ENCODE data around the gene FGF9.

FGF9 gene

DNA sequence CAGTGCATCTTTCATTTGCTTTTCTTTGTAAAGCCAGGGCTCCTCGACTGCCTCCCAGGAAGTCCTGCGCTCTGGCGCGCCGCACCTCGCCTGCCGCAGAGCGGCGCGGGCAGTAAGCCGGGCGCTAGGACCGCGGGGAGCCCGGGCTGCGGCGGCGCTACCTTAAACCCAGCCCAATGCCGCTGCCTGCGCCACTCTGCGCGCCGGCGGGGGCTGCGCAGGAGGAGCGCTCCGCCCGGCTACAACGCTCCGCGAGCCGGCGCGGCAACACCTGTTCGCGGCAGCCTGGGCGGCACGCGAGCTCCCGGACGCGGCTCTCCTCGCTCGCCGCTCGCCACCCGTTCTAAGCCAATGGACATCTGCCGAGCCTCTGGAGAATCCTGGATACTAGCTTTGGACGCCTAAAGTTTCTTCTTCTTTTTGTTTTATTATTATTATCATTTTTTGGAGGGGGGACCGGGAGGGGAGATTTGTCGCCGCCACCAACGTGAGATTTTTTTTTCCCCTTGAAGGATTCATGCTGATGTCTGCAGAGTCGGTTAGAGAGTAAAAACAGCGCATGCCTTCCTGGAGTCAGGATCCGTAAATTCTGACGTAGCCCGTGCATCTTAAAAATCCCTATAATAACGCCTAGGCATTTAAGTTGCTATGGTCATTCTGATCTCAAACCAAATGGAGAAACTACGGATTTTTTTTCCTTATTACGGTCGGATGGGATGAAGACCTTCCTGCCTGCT is at the start of gene FGF9:
FGF9 (plus strand) TSS at position 191 of the 737 bp plus-strand sequence. CDS start 840 bp downstream, outside the sequence.
- H3K4me1 ChIP-seq (ENCODE audit: insufficient read depth, low read length) = peaks cover 4% of the 10 kb centered on the region; the same call in 1 of the 2 replicates
- no peaks in the 10 kb centered on the region for H3K36me3 ChIP-seq (ENCODE audit: insufficient read depth, low read length)
- H3K9ac ChIP-seq (ENCODE audit: low read depth, low read length) = peak within 1 kb of the TSS; percentile 91
- H3K9me3 ChIP-seq (ENCODE audit: control insufficient read depth, insufficient read depth, low read length) = no peaks in the 10 kb centered on the region

DNA sequence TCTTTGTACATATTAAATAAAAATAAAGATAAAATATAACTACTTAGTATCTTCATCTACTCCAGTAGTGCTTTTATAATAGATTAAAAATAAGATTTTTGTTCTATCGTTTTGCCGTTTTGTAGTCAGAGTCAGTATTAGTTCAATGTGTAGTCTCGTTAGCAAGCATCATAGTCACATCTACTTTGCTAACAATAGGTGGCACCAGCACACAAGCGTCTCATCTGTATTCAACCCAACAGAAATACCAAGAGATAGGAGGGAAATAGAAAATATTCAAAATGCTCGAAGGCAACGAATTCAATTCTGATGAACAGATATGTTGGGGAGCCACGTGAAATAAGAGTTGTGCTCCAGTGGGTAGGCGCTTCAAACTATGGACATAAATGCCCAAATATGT is 45.5 kb upstream of the FGF9 start:
- Histone ChIP-seq H3K36me3 (ENCODE audit: insufficient read depth, low read length) (no peaks in the 10 kb centered on the region), H3K4me1 (ENCODE audit: insufficient read depth, low read length) (no peaks in the 10 kb centered on the region), H3K9ac (ENCODE audit: low read depth, low read length) (no peak overlapping the region), H3K9me3 (ENCODE audit: control insufficient read depth, insufficient read depth, low read length) (no peaks in the 10 kb centered on the region)

DNA sequence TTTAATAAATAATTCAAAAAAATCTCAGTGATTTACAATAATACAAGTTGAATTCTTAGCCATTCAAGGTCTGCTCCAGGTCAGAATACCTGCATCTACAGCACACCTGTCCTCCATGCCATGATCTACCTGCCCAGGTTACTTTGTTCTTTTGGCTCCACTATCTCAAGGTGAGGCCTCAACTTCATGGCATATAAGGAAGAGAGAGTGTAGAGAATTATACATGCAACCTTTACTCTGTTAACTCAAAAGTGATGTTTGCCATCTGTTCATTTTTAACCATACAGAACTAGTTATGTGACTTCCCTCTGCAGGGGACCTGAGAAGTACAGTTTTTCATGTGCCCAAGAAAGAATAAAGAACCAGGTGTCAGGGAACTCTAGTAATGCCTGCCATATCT is 38.7 kb upstream of the FGF9 start:
- H3K4me1 ChIP-seq (ENCODE audit: insufficient read depth, low read length) = no peaks in the 10 kb centered on the region
- H3K9ac ChIP-seq (ENCODE audit: low read depth, low read length) = no peak overlapping the region
- H3K9me3 ChIP-seq (ENCODE audit: control insufficient read depth, insufficient read depth, low read length) = no peaks in the 10 kb centered on the region
- no peaks in the 10 kb centered on the region for H3K36me3 ChIP-seq (ENCODE audit: insufficient read depth, low read length)

DNA sequence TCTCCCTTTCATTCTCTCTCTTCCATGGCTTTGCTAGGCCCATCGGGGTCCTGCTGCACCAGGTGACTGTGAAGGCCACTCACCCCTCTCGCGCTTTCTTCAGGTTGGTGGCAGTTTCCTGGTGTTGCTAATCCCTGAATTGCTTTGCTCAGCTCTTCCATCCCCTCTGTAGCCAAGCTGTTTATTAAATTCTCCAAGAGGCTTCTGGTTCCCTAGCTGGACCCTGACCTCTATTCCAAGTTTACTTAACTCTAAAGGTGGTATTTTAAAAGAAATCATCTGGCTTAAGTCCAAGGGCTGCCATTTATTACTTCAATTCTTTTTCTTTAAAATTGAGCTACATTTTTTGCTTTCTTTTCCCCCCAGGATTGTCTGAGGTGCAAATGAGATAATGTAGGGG is 34.2 kb upstream of the FGF9 start:
- H3K9ac ChIP-seq (ENCODE audit: low read depth, low read length) = no peak overlapping the region
- H3K9me3 ChIP-seq (ENCODE audit: control insufficient read depth, insufficient read depth, low read length) = no peaks in the 10 kb centered on the region
- no peaks in the 10 kb centered on the region for H3K4me1 ChIP-seq (ENCODE audit: insufficient read depth, low read length)
- H3K36me3 ChIP-seq (ENCODE audit: insufficient read depth, low read length) = no peaks in the 10 kb centered on the region

DNA sequence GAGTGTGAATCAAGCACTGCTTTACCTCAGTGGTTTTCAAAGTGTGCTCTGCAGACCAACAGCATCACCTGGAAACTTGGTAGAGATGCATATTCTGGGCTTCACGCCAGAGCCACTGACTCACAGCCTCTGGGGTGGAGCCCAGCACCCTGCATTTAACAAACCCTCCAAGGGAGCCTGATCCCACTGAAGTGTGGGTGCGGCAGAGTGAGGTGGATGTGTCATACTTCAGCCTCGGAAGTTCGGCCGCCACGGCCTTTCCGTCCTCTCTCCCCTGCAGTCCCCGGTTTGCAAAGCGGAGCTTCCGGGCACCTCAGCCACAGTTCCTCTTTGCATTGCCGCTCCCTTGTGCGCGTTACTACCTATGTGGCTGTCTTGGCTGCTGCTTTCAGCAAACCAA is 33.6 kb upstream of the FGF9 start:
- H3K9me3 ChIP-seq (ENCODE audit: control insufficient read depth, insufficient read depth, low read length) = no peaks in the 10 kb centered on the region
- no peak overlapping the region for H3K9ac ChIP-seq (ENCODE audit: low read depth, low read length)

DNA sequence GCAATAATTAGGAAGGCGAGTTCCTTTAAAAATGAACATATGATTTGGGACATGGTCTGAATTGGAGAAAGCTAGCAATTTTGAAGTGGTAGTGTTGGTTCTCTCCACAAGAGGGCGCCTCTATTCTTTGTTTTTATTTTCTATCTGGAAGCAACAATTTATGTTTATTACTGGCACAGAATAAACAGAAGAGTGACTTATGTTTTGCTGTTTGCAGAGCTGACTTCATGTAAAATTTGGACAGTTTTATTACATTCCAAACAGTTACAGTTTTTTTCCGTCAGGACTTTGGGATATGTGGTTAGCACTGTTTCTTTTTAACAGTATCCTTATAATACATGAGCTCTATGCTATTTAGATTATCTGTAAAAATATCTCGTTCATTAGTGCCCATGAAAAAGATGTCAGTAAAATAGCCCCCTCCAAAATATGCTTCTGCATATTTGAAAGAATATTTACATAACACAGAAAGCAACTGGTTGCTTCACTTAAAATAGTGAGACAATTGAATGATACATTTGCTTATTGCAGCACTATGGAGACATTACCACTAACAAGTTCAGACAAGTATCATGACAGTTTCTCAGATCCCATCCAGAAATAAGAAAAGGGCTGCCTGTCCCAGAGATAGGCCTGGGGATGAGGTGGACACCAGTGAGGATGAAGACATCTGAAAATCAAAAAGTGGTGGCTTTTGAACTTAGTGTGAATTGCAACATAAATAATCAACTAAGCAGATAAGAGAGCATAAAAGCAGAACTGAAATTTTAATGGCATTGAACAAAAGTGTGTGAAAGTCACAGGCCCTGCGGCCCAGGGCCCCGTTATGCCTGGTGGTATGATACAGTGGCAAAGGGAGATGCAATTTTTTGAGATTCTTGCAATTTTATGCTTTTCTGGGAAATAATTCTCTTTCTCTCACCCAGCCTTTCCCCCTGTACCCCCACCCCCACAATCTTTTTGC is 32.3 kb upstream of the FGF9 start:
- Histone ChIP-seq H3K36me3 (ENCODE audit: insufficient read depth, low read length) (no peaks in the 10 kb centered on the region), H3K4me1 (ENCODE audit: insufficient read depth, low read length) (no peaks in the 10 kb centered on the region), H3K9me3 (ENCODE audit: control insufficient read depth, insufficient read depth, low read length) (no peaks in the 10 kb centered on the region), H3K9ac (ENCODE audit: low read depth, low read length) (no peak overlapping the region)

More for the DNA sequence above, 33.6 kb upstream of the FGF9 start:
- Histone ChIP-seq H3K4me1 (ENCODE audit: insufficient read depth, low read length) (no peaks in the 10 kb centered on the region), H3K36me3 (ENCODE audit: insufficient read depth, low read length) (no peaks in the 10 kb centered on the region)

DNA sequence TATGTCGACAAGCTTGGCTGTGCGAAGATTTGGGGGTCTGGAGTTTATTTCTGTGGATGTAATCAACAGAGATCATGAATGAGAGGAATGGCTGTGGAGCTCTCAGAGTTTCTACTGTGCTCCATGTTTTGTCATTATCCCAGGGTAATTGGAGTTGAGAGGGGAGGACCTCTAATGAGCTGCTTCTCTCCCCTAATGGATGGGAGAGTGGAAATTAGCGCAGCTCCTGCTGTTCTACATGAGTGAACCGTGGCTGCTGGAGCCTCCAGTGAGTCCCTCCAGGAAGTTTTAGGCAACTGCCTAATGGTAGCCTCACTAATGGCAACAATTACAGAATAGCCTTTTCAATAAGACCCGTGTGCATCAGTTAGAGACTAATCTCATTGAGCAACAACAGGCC is 31.3 kb upstream of the FGF9 start:
- no peaks in the 10 kb centered on the region for H3K9me3 ChIP-seq (ENCODE audit: control insufficient read depth, insufficient read depth, low read length)
- H3K36me3 ChIP-seq (ENCODE audit: insufficient read depth, low read length) = no peaks in the 10 kb centered on the region
- no peak overlapping the region for H3K9ac ChIP-seq (ENCODE audit: low read depth, low read length)
- no peaks in the 10 kb centered on the region for H3K4me1 ChIP-seq (ENCODE audit: insufficient read depth, low read length)

DNA sequence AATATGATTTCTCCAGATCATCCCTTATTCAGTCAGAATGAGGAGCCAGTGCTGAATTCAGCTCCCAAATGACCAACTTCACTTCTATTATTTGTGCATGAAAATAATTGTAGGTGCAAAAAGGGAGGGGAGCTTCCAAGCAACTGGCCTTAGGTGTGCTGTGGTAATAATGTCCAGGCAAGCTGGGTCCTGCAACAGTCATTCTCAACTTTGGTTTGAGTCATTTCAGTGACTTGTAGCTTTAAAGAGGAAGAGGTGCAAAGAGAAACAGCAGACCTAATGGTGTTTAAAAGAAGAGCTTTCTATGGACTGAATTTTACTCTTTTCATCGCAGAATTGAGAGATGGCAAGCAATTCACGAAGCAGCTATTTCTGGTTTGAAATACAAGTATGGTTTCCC is 29.2 kb upstream of the FGF9 start:
- Histone ChIP-seq H3K4me1 (ENCODE audit: insufficient read depth, low read length) (no peaks in the 10 kb centered on the region), H3K9ac (ENCODE audit: low read depth, low read length) (no peak overlapping the region)

DNA sequence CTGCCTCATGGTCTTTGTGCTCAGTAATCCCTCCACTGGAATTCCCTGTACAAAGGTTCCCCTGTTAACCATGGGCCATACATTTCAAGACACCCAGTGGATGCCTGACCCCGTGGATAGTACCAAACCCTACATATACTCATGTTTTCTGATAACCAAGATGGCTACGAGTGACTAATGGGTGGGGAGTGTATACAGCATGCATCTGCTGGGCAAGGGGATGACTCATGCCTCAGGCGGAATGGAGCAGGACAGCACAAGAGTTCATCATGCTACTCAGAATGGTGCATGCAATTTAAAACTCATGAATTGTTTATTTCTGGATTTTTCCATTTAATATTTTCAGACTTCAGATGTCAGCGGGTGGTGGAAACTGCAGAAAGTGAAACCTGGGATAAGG is 13.3 kb upstream of the FGF9 start:
- Histone ChIP-seq H3K9me3 (ENCODE audit: control insufficient read depth, insufficient read depth, low read length) (no peaks in the 10 kb centered on the region), H3K36me3 (ENCODE audit: insufficient read depth, low read length) (no peaks in the 10 kb centered on the region), H3K9ac (ENCODE audit: low read depth, low read length) (no peak overlapping the region), H3K4me1 (ENCODE audit: insufficient read depth, low read length) (no peaks in the 10 kb centered on the region)

More for the DNA sequence above, 29.2 kb upstream of the FGF9 start:
- Histone ChIP-seq H3K9me3 (ENCODE audit: control insufficient read depth, insufficient read depth, low read length) (no peaks in the 10 kb centered on the region), H3K36me3 (ENCODE audit: insufficient read depth, low read length) (no peaks in the 10 kb centered on the region)

DNA sequence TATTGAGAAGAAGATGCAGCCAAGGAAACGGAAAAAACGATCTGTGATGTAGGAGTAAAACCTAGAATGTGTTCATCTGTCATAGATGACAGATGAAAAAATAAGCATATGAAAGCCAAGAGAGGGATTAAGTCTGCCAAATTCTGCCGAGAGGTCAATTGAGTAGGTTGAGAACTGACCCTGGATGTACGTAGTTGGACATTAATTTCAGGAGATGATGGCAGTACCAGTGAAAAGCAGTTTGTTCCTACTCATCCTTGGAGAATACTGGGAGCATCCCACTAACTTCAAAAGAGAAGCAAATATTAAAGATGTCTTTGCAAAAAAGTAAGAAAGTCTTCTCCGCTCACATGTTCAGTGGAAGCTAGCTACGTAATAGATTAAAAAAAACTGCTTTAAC is 11.8 kb upstream of the FGF9 start:
- no peak overlapping the region for H3K9ac ChIP-seq (ENCODE audit: low read depth, low read length)
- no peaks in the 10 kb centered on the region for H3K4me1 ChIP-seq (ENCODE audit: insufficient read depth, low read length)
- no peaks in the 10 kb centered on the region for H3K9me3 ChIP-seq (ENCODE audit: control insufficient read depth, insufficient read depth, low read length)
- H3K36me3 ChIP-seq (ENCODE audit: insufficient read depth, low read length) = no peaks in the 10 kb centered on the region

DNA sequence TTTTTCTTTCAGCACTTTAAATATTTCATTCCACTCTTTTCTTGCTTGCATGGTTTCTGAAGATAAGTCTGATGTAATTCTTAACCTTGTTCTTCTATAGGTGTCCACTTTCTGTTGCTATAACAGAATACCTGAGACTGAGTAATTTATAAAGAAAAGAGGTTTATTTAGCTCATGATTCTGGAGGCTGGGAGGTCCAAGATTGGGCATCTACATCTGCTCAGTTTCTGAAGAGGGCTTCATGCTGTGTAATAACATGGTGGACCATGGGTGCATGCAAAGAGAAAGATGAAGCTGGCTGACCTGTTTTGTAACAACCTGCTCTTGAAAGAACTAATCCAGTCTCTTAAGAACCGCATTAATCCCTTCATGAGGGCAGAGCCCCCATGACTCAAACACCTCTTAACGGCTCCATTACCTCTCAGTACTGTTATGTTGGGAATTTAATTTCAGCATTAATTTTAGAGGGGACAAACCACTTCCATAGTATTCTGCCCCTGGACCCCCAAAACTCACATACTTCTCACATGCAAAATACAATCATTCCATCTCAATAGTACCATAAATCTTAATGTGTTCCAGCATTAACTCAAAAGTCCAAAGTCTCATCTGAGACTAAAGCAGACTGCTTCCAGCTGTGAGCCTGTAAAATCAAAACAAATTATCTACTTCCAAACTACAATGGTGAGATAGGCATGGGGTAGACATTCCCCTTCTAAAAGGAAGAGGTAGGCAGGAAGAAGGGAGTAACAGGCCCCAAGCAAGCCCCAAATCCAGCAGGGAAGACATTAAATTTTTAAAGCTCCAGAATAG is 9.6 kb upstream of the FGF9 start:
- no peaks in the 10 kb centered on the region for H3K4me1 ChIP-seq (ENCODE audit: insufficient read depth, low read length)
- no peak overlapping the region for H3K9ac ChIP-seq (ENCODE audit: low read depth, low read length)
- H3K36me3 ChIP-seq (ENCODE audit: insufficient read depth, low read length) = no peaks in the 10 kb centered on the region
- no peaks in the 10 kb centered on the region for H3K9me3 ChIP-seq (ENCODE audit: control insufficient read depth, insufficient read depth, low read length)

DNA sequence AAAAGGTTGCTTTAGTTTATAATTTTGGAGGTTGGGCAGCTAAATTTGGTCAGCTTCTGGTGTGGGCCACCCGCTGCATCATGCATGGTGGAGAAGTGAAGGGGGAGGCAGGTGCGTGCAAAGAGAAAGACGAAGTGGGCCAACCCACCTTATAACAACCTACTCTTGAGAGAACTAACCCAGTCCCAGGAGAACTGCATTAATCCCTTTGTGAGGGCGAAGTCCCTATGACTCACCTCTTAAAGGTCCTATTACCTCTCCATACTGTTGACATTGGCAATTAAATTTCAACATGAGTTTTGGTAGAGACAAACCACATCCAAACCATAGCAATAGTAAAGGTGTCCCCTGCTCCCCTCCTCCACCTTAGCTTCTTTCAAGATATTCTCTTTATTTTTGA is 7.7 kb upstream of the FGF9 start:
- no peaks in the 10 kb centered on the region; the same call in 1 of the 2 replicates for H3K4me1 ChIP-seq (ENCODE audit: insufficient read depth, low read length)
- H3K9ac ChIP-seq (ENCODE audit: low read depth, low read length) = no peak overlapping the region
- H3K9me3 ChIP-seq (ENCODE audit: control insufficient read depth, insufficient read depth, low read length) = no peaks in the 10 kb centered on the region
- H3K36me3 ChIP-seq (ENCODE audit: insufficient read depth, low read length) = no peaks in the 10 kb centered on the region

DNA sequence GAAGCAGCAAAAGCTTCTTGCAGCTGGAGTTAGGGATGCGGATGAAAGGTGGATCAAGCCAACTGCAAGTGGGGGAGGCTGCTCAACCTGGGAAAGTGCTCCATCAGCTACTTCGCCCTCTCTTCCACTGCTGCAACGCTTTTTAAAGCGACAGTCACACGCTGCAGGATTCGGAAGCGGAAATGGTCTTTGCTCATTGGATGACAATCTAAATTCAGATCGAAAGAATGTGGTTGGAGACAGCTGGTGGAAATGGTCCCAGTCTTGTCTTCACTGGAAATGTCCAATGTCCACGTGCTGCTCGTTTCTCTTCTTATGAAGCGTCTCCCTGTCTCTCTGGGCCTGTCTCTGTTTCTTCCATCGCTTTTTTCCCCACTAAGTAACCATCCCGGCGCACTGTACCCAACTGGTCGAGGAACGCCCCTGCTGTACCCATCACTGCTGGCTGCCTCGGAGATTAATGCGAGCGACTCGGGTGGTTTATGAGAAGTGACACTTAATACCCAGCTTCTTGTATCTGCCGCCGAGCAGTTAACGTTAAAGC is 2.1 kb upstream of the FGF9 start:
- Histone ChIP-seq H3K4me1 (ENCODE audit: insufficient read depth, low read length) (no peaks in the 10 kb centered on the region; the same call in 1 of the 2 replicates), H3K9me3 (ENCODE audit: control insufficient read depth, insufficient read depth, low read length) (no peaks in the 10 kb centered on the region), H3K36me3 (ENCODE audit: insufficient read depth, low read length) (no peaks in the 10 kb centered on the region), H3K9ac (ENCODE audit: low read depth, low read length) (peak overlapping the region; percentile 91; the same call in 1 of the 2 replicates)

Measured in ES-I3 (cell line).